ENCODE results near the gene XXYLT1. TPM values are rescaled to one million over a fixed set of nuclear protein-coding genes. Genes with fewer than 3 reads are reported as not detected.

Gene XXYLT1
- total and polyA plus RNA-seq, 2 of the 8 experiments (the other 6 are each of a cell fraction or from before 2014, with no cell fraction given) = 18.9 to 23.8 TPM

- TF ChIP-seq BRCA1 (IDR thresholded peaks at IDR 0.05; ENCODE audit: low read depth, low read length) = no peak
- TF ChIP-seq SUZ12 (IDR thresholded peaks at IDR 0.05; ENCODE audit: low read length) = no peak
- TF ChIP-seq SIN3A (conservative IDR thresholded peaks at IDR 0.05 in 1 of 2, IDR thresholded peaks at IDR 0.05 in 1 of 2; ENCODE audit: low read depth in 1 of 2, low read length in 2 of 2) = no peak
These were observed 223.4 kb downstream of the XXYLT1 start (continued) for GRCh38 chr3:195047536-195047935.
